OCI-LY7 (cell line): Measurements from ENCODE around the gene CAAP1. TPM values are rescaled to one million over a fixed set of nuclear protein-coding genes. Genes with fewer than 3 reads are reported as not detected.

Source experiments
- BruUV-seq: library from RNA; stranded (reverse); fragments of 400-500 nt; replicated peaks from 2 replicates; lab custom pipeline; 2021; lab: Mats Ljungman, UMichigan
- CTCF ChIA-PET: fragments of 300-600 bp; sonication (Branson Sonifier 250); formaldehyde crosslinking; loops from one replicate; lab custom pipeline; 2022; ENCODE audit warnings: antibody characterized with exemption; ENCODE audit not compliant: unreplicated experiment; lab: Charles Lee
- POLR2A ChIA-PET: fragments of 300-600 bp; sonication (Branson Sonifier 250); formaldehyde crosslinking; loops from one replicate; lab custom pipeline; 2022; ENCODE audit warnings: antibody characterized with exemption; lab: Charles Lee
- DNase-seq: peaks from one replicate; pipeline ENCODE4 v3.0.0-alpha.2; 2015; ENCODE audit warnings: low spot score
- H2AFZ ChIP-seq: fragments of 200-600 bp; sonication (generic), shearing (Covaris generic); 2 replicates; pipeline ENCODE4 v1.6.1; 2014; ENCODE audit warnings: mild to moderate bottlenecking, antibody characterized with exemption, low read length, moderate library complexity
- H3K27ac ChIP-seq: fragments of 200-600 bp; sonication (generic); 2 replicates; pipeline ENCODE4 v1.5.1; 2014; ENCODE audit warnings: mixed run types, low read depth, mild to moderate bottlenecking, moderate library complexity, low read length, inconsistent platforms; ENCODE audit not compliant: poor library complexity, severe bottlenecking
- H3K36me3 ChIP-seq: fragments of 200-600 bp; sonication (generic); 2 replicates; pipeline ENCODE4 v1.6.1; 2014; ENCODE audit warnings: mild to moderate bottlenecking, antibody characterized with exemption, low read length, moderate library complexity, mixed read lengths; ENCODE audit not compliant: insufficient read depth
- H3K4me1 ChIP-seq: fragments of 200-600 bp; sonication (generic); 2 replicates; pipeline ENCODE4 v1.5.1; 2014; ENCODE audit warnings: mild to moderate bottlenecking, low read length; ENCODE audit not compliant: insufficient read depth, poor library complexity, severe bottlenecking
- H3K4me2 ChIP-seq: fragments of 200-600 bp; sonication (generic); 2 replicates; pipeline ENCODE4 v1.6.1; 2014; ENCODE audit warnings: mild to moderate bottlenecking, low read length
- H3K4me3 ChIP-seq: fragments of 200-600 bp; sonication (generic); 2 replicates; pipeline ENCODE4 v1.5.1; 2014; ENCODE audit warnings: mild to moderate bottlenecking, low read depth, low read length; ENCODE audit not compliant: poor library complexity, severe bottlenecking
- H3K79me2 ChIP-seq: fragments of 200-600 bp; sonication (generic); 2 replicates; pipeline ENCODE4 v1.6.1; 2016; ENCODE audit warnings: low read depth, mild to moderate bottlenecking, low read length, moderate library complexity, mixed read lengths; ENCODE audit not compliant: insufficient read depth
- H3K9me2 ChIP-seq: fragments of 200-600 bp; sonication (generic); 2 replicates; pipeline ENCODE4 v1.6.1; 2016; ENCODE audit warnings: mild to moderate bottlenecking, low read length, mixed read lengths; ENCODE audit not compliant: insufficient read depth
- H3K9me3 ChIP-seq: fragments of 200-600 bp; sonication (generic); 2 replicates; pipeline ENCODE4 v1.6.1; 2014; ENCODE audit warnings: mild to moderate bottlenecking, mixed run types, low read length, mixed read lengths
- H4K20me1 ChIP-seq: fragments of 200-600 bp; sonication (generic); 2 replicates; pipeline ENCODE4 v1.6.1; 2014; ENCODE audit warnings: mild to moderate bottlenecking, antibody characterized with exemption, low read length, moderate library complexity, mixed read lengths; ENCODE audit not compliant: insufficient read depth
- CTCF ChIP-seq: fragments of 200-600 bp; sonication (generic); conservative IDR thresholded peaks from 2 replicates; pipeline ENCODE4 v1.5.1; 2014; ENCODE audit warnings: mild to moderate bottlenecking, antibody characterized with exemption, low read length, moderate library complexity, mixed read lengths
- EZH2phosphoT487 ChIP-seq: fragments of 200-600 bp; sonication (generic); IDR thresholded peaks from 2 replicates; pipeline ENCODE4 v1.6.1; 2018; ENCODE audit warnings: low read depth, borderline replicate concordance, mild to moderate bottlenecking, mixed run types, antibody characterized with exemption, low read length, moderate library complexity, mixed read lengths
- intact Hi-C: fragments of 100-400 bp; cut with micrococcal nuclease; formaldehyde crosslinking; loops from one replicate; pipeline ENCODE4 v1.10.0; 2022; ENCODE audit not compliant: unreplicated experiment
- total RNA-seq, 2 experiments: library from RNA; depleted of rRNA in 1 of 2; stranded (reverse); fragments of >200 nt in 1 of 2; shearing (Covaris generic) in 1 of 2; gene quantifications; 2 replicates each; pipeline ENCODE4 v1.2.3, GENCODE V29; 2014 to 2022

Gene CAAP1
- total RNA-seq, 2 experiments from 2014 or later: 32.9 to 38.8 TPM

GRCh38 chr9:26811106-26811505 is 81.5 kb downstream of the CAAP1 start:
- no peak overlapping the region for H3K27ac ChIP-seq
- no peaks in the 10 kb centered on the region for H4K20me1 ChIP-seq
- BruUV-seq: no TSS peak
- ChIA-PET POLR2A (interaction anchor here (1.2 kb wide), 1 partner anchor 16 kb away, joined by 3 read pairs; no protein-coding TSS in a partner anchor), CTCF (no interaction called here)
- no peaks in the 10 kb centered on the region for H3K36me3 ChIP-seq
- no peak for DNase-seq
- TF ChIP-seq CTCF: no peak
- no peak for TF ChIP-seq EZH2phosphoT487
- no peaks in the 10 kb centered on the region for H3K9me3 ChIP-seq
- no peak overlapping the region for H2AFZ ChIP-seq
- H3K79me2 ChIP-seq: no peaks in the 10 kb centered on the region
- H3K4me3 ChIP-seq: no peak overlapping the region
- H3K9me2 ChIP-seq: no peaks in the 10 kb centered on the region
- no peaks in the 10 kb centered on the region for H3K4me1 ChIP-seq
- no peak overlapping the region for H3K4me2 ChIP-seq
- intact Hi-C loops: no loop called here

- Histone ChIP-seq H3K4me1 (no peaks in the 10 kb centered on the region), H3K9me2 (no peaks in the 10 kb centered on the region), H3K79me2 (no peaks in the 10 kb centered on the region), H4K20me1 (no peaks in the 10 kb centered on the region), H3K27ac (no peak overlapping the region), H3K4me2 (no peak overlapping the region), H3K9me3 (no peaks in the 10 kb centered on the region), H3K36me3 (no peaks in the 10 kb centered on the region), H3K4me3 (no peak overlapping the region), H2AFZ (no peak overlapping the region)
- no TSS peak for BruUV-seq
- DNase-seq: no peak
- TF ChIP-seq CTCF (no peak), EZH2phosphoT487 (no peak)
- ChIA-PET CTCF (no interaction called here), POLR2A (no interaction called here)
- intact Hi-C loops: no loop called here
Observed at GRCh38 chr9:26809795-26810194, 82.8 kb downstream of the CAAP1 start.

GRCh38 chr9:26807161-26807560 is 85.4 kb downstream of the CAAP1 start:
- CTCF ChIA-PET: no interaction called here
- H3K79me2 ChIP-seq: no peaks in the 10 kb centered on the region

More at GRCh38 chr9:26807161-26807560, 85.4 kb downstream of the CAAP1 start:
- Histone ChIP-seq H3K9me2 (no peaks in the 10 kb centered on the region), H3K4me1 (no peaks in the 10 kb centered on the region), H3K4me3 (no peak overlapping the region), H3K4me2 (no peak overlapping the region), H2AFZ (no peak overlapping the region), H3K36me3 (no peaks in the 10 kb centered on the region), H3K27ac (no peak overlapping the region), H4K20me1 (no peaks in the 10 kb centered on the region), H3K9me3 (no peaks in the 10 kb centered on the region)
- POLR2A ChIA-PET: no interaction called here
- intact Hi-C loops: no loop called here
- DNase-seq: no peak
- no TSS peak for BruUV-seq
- TF ChIP-seq CTCF (no peak), EZH2phosphoT487 (no peak)
